Pons (tissue), 1 donor: ENCODE data around the gene DXO.
"Not testable (repeated sequence)": the region's sequence is repeated elsewhere in the genome, so short reads cannot be mapped to it uniquely, and the experiment has no call there.

Experiments used
- DNase-seq: peaks from one replicate; pipeline ENCODE4 v3.0.0-alpha.2; 2016; ENCODE audit warnings: low spot score

The DXO gene

GRCh38 chr6:31971993-31972708 lies at the start of gene DXO:
DXO (minus strand) TSS chr6:31972138; CDS start chr6:31971675, 463 bp downstream.
- DNase-seq = peak; percentile 96

- not testable (repeated sequence) for DNase-seq
Measured at GRCh38 chr6:32014547-32014946, 42.6 kb upstream of the DXO start, which contains the start of gene C4B. C4B (plus strand) TSS chr6:32014795; CDS start chr6:32014846, 51 bp downstream.

- DNase-seq = not testable (repeated sequence)
Measured at GRCh38 chr6:32013738-32014137, 41.8 kb upstream of the DXO start.

GRCh38 chr6:32012941-32013617 lies 41.1 kb upstream of the DXO start:
- not testable (repeated sequence) for DNase-seq

GRCh38 chr6:32010856-32011530 lies 39.1 kb upstream of the DXO start:
- not testable (repeated sequence) for DNase-seq

- DNase-seq = not testable (repeated sequence)
Measured at GRCh38 chr6:32009537-32009936, 37.6 kb upstream of the DXO start.

GRCh38 chr6:32008616-32009015 lies 36.7 kb upstream of the DXO start:
- DNase-seq = not testable (repeated sequence)

GRCh38 chr6:32008037-32008436 lies 36.1 kb upstream of the DXO start:
- DNase-seq = not testable (repeated sequence)

- DNase-seq = not testable (repeated sequence)
Measured at GRCh38 chr6:32007086-32007485, 35.1 kb upstream of the DXO start.

- DNase-seq = not testable (repeated sequence)
Measured at GRCh38 chr6:32005991-32006529, 34.1 kb upstream of the DXO start.

GRCh38 chr6:32005538-32005880 lies 33.6 kb upstream of the DXO start:
- not testable (repeated sequence) for DNase-seq

GRCh38 chr6:32004864-32005537 lies 33.1 kb upstream of the DXO start:
- DNase-seq = not testable (repeated sequence)

GRCh38 chr6:32004393-32004792 lies 32.5 kb upstream of the DXO start:
- not testable (repeated sequence) for DNase-seq

GRCh38 chr6:32003301-32003700 lies 31.4 kb upstream of the DXO start:
- DNase-seq = not testable (repeated sequence)

- DNase-seq = not testable (repeated sequence)
Measured at GRCh38 chr6:32002546-32003268, 30.8 kb upstream of the DXO start.

- not testable (repeated sequence) for DNase-seq
Measured at GRCh38 chr6:31996385-31996784, 24.4 kb upstream of the DXO start.

GRCh38 chr6:31994421-31994820 lies 22.5 kb upstream of the DXO start:
- DNase-seq = not testable (repeated sequence)

GRCh38 chr6:31989363-31989762 lies 17.4 kb upstream of the DXO start:
- DNase-seq = not testable (repeated sequence)

- DNase-seq = not testable (repeated sequence)
Measured at GRCh38 chr6:31981744-31982143, 9.8 kb upstream of the DXO start, which contains the start of gene C4A. C4A (plus strand) TSS chr6:31982057; CDS start chr6:31982108, 51 bp downstream.

- DNase-seq = not testable (repeated sequence)
Measured at GRCh38 chr6:31980998-31981397, 9.1 kb upstream of the DXO start.
